ENCODE data around the gene UCP2.

The UCP2 gene

DNA sequence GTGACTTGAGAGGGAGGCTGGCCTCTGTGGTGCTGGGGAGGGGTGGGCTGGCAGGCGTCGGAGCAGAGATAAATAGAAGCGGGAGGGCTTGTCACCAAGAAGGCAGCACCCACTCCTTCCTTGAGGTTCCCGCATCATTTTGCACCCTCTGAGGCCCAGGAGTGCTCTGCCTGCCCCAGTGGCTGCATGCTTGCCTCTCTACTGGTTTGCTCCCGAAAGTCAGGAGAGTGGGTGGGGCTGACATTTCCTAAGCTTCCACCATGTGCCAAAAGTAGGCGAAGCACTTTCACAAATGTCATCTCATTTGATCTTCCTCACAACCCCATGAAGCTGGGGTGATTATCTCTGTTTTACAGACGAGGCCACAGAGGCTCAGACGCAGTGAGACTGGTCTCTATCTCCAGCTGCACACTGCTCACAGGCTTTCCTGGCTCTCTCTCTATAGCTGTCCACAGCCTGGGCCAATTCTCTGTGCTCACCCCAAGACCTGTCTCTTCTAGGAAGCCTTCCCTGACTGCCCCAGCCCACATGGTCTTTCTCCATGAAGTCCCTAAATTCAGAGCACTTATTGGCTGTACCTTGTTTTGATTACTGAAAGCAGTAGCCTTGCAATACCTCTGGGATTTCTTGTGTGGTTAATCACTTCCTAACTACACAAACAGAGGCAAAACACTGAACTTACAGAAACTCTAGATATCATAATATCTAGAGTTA is 28.9 kb upstream of the UCP2 start:
- Mint-ChIP-seq H3K36me3 (ENCODE audit: low read depth) (peaks cover 15% of the 10 kb centered on the region), H3K4me1 (no peaks in the 10 kb centered on the region), H3K4me3 (no peak overlapping the region), H3K27me3 (ENCODE audit: low read depth) (no peaks in the 10 kb centered on the region), H3K27ac (no peak overlapping the region), H3K9me3 (no peaks in the 10 kb centered on the region)
- TF ChIP-seq, protein P1, sequence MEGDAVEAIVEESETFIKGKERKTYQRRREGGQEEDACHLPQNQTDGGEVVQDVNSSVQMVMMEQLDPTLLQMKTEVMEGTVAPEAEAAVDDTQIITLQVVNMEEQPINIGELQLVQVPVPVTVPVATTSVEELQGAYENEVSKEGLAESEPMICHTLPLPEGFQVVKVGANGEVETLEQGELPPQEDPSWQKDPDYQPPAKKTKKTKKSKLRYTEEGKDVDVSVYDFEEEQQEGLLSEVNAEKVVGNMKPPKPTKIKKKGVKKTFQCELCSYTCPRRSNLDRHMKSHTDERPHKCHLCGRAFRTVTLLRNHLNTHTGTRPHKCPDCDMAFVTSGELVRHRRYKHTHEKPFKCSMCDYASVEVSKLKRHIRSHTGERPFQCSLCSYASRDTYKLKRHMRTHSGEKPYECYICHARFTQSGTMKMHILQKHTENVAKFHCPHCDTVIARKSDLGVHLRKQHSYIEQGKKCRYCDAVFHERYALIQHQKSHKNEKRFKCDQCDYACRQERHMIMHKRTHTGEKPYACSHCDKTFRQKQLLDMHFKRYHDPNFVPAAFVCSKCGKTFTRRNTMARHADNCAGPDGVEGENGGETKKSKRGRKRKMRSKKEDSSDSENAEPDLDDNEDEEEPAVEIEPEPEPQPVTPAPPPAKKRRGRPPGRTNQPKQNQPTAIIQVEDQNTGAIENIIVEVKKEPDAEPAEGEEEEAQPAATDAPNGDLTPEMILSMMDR (IDR thresholded peaks at IDR 0.05; ENCODE audit: unreplicated experiment in 3 of 3) = no peak

DNA sequence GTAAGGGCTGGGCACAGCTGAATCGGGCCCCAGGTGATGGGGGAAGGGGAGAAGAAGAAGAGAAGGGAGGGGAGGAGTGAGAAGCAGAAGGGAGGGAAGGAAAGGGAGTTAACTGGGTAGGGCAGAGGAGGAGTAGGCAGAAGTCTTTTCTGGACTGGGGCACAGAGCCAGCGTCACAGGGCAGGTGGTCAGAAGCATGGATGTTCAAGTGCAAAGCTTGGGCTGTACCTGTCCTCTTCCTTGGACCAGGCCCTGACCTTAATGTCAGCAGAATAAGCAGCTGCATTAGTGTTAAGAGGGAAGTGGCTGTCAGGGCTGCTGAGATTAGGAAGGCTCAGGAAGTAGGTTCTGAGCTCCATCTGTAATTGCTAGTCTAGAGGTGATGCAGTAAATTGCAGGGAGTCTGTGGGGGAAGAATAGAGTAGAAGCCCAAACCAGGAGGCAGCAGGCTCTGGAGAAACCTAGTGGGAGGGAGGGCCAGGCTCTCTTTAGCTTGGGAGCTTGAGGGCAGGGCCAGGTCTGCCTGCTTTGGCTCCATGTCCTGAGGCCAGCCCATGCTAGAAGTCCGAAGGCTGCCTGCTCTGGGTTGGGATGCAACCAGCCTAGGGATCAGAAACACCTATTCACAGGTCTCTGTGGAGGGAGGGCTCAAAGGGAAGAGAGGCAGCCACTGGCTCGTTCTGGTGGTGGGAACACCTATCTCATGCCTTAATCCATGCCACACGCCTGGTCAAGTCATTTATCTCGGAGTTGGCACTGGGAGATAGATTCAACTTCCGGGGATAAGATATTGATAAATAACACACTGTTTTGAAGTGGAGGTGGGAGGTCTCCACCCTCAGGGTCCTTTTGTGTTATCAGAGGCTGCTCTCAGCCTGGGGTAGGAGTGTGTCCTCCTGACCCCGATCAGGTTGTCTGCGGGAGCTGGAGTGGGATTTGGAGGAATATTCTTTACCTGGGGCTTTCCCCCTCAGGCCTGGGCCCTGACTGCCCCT is 28.0 kb upstream of the UCP2 start:
- Mint-ChIP-seq H3K4me1 (no peaks in the 10 kb centered on the region), H3K27ac (no peak overlapping the region), H3K36me3 (ENCODE audit: low read depth) (peaks cover 9% of the 10 kb centered on the region), H3K27me3 (ENCODE audit: low read depth) (no peaks in the 10 kb centered on the region), H3K4me3 (no peak overlapping the region), H3K9me3 (no peaks in the 10 kb centered on the region)
- TF ChIP-seq, protein P1 (IDR thresholded peaks at IDR 0.05; ENCODE audit: unreplicated experiment in 3 of 3) = no peak

GRCh38 chr11:74009675-74010305 is 27.1 kb upstream of the UCP2 start:
- Mint-ChIP-seq H3K4me1 (peaks cover 6% of the 10 kb centered on the region), H3K27ac (no peak overlapping the region), H3K27me3 (ENCODE audit: low read depth) (no peaks in the 10 kb centered on the region), H3K4me3 (no peak overlapping the region), H3K36me3 (ENCODE audit: low read depth) (peaks cover 4% of the 10 kb centered on the region), H3K9me3 (no peaks in the 10 kb centered on the region)
- TF ChIP-seq, protein P1 (IDR thresholded peaks at IDR 0.05; ENCODE audit: unreplicated experiment in 3 of 3) = no peak

GRCh38 chr11:74009230-74009547 is 26.5 kb upstream of the UCP2 start:
- Mint-ChIP-seq H3K36me3 (ENCODE audit: low read depth) (peaks cover 4% of the 10 kb centered on the region), H3K27me3 (ENCODE audit: low read depth) (no peaks in the 10 kb centered on the region)

GRCh38 chr11:74008373-74009229 is 26.0 kb upstream of the UCP2 start, which contains the start of gene UCP3:
Gene UCP3 (minus strand): TSS chr11:74009085. CDS start chr11:74007042, 2,043 bp downstream.
- H3K27ac Mint-ChIP-seq = no peak within 1 kb of the TSS
- TF ChIP-seq, protein P1 (IDR thresholded peaks at IDR 0.05; ENCODE audit: unreplicated experiment in 3 of 3) = no peak
- peaks cover 9% of the 10 kb centered on the region for H3K4me1 Mint-ChIP-seq
- no peaks in the 10 kb centered on the region for H3K27me3 Mint-ChIP-seq (ENCODE audit: low read depth)
- no peak within 1 kb of the TSS for H3K4me3 Mint-ChIP-seq
- H3K36me3 Mint-ChIP-seq (ENCODE audit: low read depth) = peaks cover 9% of the 10 kb centered on the region
- no peaks in the 10 kb centered on the region for H3K9me3 Mint-ChIP-seq

More at GRCh38 chr11:74009230-74009547, 26.5 kb upstream of the UCP2 start:
- Mint-ChIP-seq H3K9me3 (no peaks in the 10 kb centered on the region), H3K4me3 (no peak overlapping the region), H3K4me1 (peaks cover 9% of the 10 kb centered on the region), H3K27ac (no peak overlapping the region)
- TF ChIP-seq, protein P1 (IDR thresholded peaks at IDR 0.05; ENCODE audit: unreplicated experiment in 3 of 3) = no peak
